Psoas muscle (tissue), 8 donors: ENCODE data around the gene FAM107B. TPM values are rescaled to one million over a fixed set of nuclear protein-coding genes. Genes with fewer than 3 reads are reported as not detected.
"Not testable (repeated sequence)": the region's sequence is repeated elsewhere in the genome, so short reads cannot be mapped to it uniquely, and the experiment has no call there.

Experiments
- ATAC-seq, 4 donors: fragments of 200-7000 bp; cut with Tn5 transposase; one replicate each; pipeline ENCODE4 v1.9.1; 2020; ENCODE audit warnings: moderate library complexity in 3 of 4, mild to moderate bottlenecking in 2 of 4
- DNase-seq, 2 donors: peaks; one replicate each; pipeline ENCODE4 v3.0.0-alpha.2; 2020
- H3K27ac ChIP-seq: fragments of 200-600 bp; one replicate; pipeline ENCODE4 v1.8.0; 2022
- H3K27me3 ChIP-seq, 3 donors: fragments of 200-600 bp in 1 of 3; one replicate each; pipeline versions ENCODE4 v1.6.1 to v1.8.0; 2013 to 2022; ENCODE audit warnings: low read length in 2 of 3, mild to moderate bottlenecking in 2 of 3, moderate library complexity in 1 of 3; ENCODE audit not compliant: insufficient read depth in 3 of 3
- H3K36me3 ChIP-seq, 2 donors: fragments of 200-600 bp in 1 of 2; one replicate each; pipeline versions ENCODE4 v1.6.1 to v1.8.0; 2013 to 2022; ENCODE audit warnings: low read depth in 1 of 2, mild to moderate bottlenecking in 1 of 2, moderate library complexity in 1 of 2; ENCODE audit not compliant: insufficient read depth in 1 of 2
- H3K4me1 ChIP-seq: fragments of 200-600 bp; one replicate; pipeline ENCODE4 v1.8.0; 2022
- H3K4me3 ChIP-seq: fragments of 200-600 bp; one replicate; pipeline ENCODE4 v1.8.0; 2022; ENCODE audit warnings: mild to moderate bottlenecking
- H3K9me3 ChIP-seq: fragments of 200-600 bp; one replicate; pipeline ENCODE4 v1.8.0; 2022
- CTCF ChIP-seq: fragments of 200-600 bp; IDR thresholded peaks from one replicate; pipeline ENCODE4 v1.8.0; 2022; ENCODE audit warnings: antibody characterized with exemption
- WGBS, 3 donors: extraction: QIAGEN DNeasy Blood & Tissue Kit; methylation state at CpG; one replicate each; pipeline versions ENCODE4 v1.1.6 to v1.1.7; 2013; 5-methylcytosine and 5-hydroxymethylcytosine counted together
- intact Hi-C, 2 donors: fragments of 100-400 bp; cut with DNase I; formaldehyde crosslinking; loops; one replicate each; pipeline versions ENCODE4 v1.11.0 to v1.14.2; 2022
- polyA plus RNA-seq, 3 donors: library from polyadenylated mRNA; stranded (reverse); fragments of 200-250 nt; gene quantifications; one replicate each; pipeline ENCODE4 v1.2.3, GENCODE V29; 2013
- total RNA-seq, 4 donors: library from RNA; stranded (reverse); fragmentation: NEBNext Ultra II Directional in 2 of 4; extraction: Animal tissue kit (Norgen Biotek cat#: 25700) in 2 of 4; gene quantifications; one replicate each; pipeline versions ENCODE4 v1.2.1 to v1.2.4, GENCODE V29; 2021 to 2023
- donor health status: healthy with polysubstance abuse.
- donor health status: DM: no; HTN: no; CAD: no; lungs with moderate emphysema.
- donor health status: Bipolar disorder and iron deficiency.
- donor health status: healthy.
- donor health status: DM: yes; HTN: yes; CAD: no.
- donor health status: DM: no; HTN: no; CAD: no.
- donor health status: DM: no; HTN: no; CAD: no.
- donor health status: DM: yes; HTN: yes; CAD: no.

Gene FAM107B
- total and polyA plus RNA-seq, 7 donors, result 1.0 to 3.1 (median 1.8) TPM

- Histone ChIP-seq H3K27ac (no peak overlapping the region), H3K27me3 (no peaks in the 10 kb centered on the region), H3K4me3 (no peak overlapping the region), H3K4me1 (no peaks in the 10 kb centered on the region), H3K9me3 (no peaks in the 10 kb centered on the region), H3K36me3 (no peaks in the 10 kb centered on the region)
- no peak for TF ChIP-seq CTCF
- ATAC-seq (no peak), DNase-seq (no peak)
- 52 to 59% (median 52%) methylated on average over 6 of the region's 6 CpGs for WGBS, 3 donors
- intact Hi-C loops, result no loop called here
These were observed 129.3 kb downstream of the FAM107B start for GRCh38 chr10:14645239-14645960.

GRCh38 chr10:14639637-14640036 is 135.1 kb downstream of the FAM107B start:
- 68 to 79% (median 71%) methylated on average over 3 of the region's 3 CpGs for WGBS, 3 donors

GRCh38 chr10:14635043-14635710 is 139.5 kb downstream of the FAM107B start:
- Histone ChIP-seq H3K4me1 (no peaks in the 10 kb centered on the region), H3K27ac (no peak overlapping the region), H3K9me3 (no peaks in the 10 kb centered on the region), H3K36me3 (no peaks in the 10 kb centered on the region), H3K27me3 (peaks cover 0 to 3% (median 0%) of the 10 kb centered on the region in 3 donors), H3K4me3 (no peak overlapping the region)
- intact Hi-C loops, result no loop called here
- WGBS, 3 donors, result 53 to 57% (median 54%) methylated on average over 7 of the region's 7 CpGs
- no peak for TF ChIP-seq CTCF
- no peak for ATAC-seq
- no peak for DNase-seq

More at GRCh38 chr10:14639637-14640036, 135.1 kb downstream of the FAM107B start:
- Histone ChIP-seq H3K9me3 (no peaks in the 10 kb centered on the region), H3K27me3 (peaks cover 0 to 3% (median 0%) of the 10 kb centered on the region in 3 donors), H3K4me3 (no peak overlapping the region), H3K36me3 (no peaks in the 10 kb centered on the region), H3K4me1 (no peaks in the 10 kb centered on the region), H3K27ac (no peak overlapping the region)
- intact Hi-C loops, result no loop called here
- no peak for TF ChIP-seq CTCF
- ATAC-seq (no peak), DNase-seq (no peak)

- H3K27me3 ChIP-seq, ATAC-seq, H3K9me3 ChIP-seq, H3K36me3 ChIP-seq, H3K4me1 ChIP-seq, intact Hi-C loops, H3K27ac ChIP-seq, DNase-seq, H3K4me3 ChIP-seq: not testable (repeated sequence)
- WGBS, 3 donors, result 53 to 62% (median 55%) methylated on average over 5 of the region's 5 CpGs
These were observed 140.1 kb downstream of the FAM107B start for GRCh38 chr10:14634572-14634971.

GRCh38 chr10:14625765-14626525 is 148.8 kb downstream of the FAM107B start:
- 37 to 54% (median 40%) methylated on average over 10 of the region's 10 CpGs for WGBS, 3 donors
- no peak overlapping the region for H3K27ac ChIP-seq
- no peak overlapping the region for H3K4me3 ChIP-seq
- no peaks in the 10 kb centered on the region for H3K4me1 ChIP-seq
- H3K9me3 ChIP-seq, result no peaks in the 10 kb centered on the region
- no peak for TF ChIP-seq CTCF
- no peaks in the 10 kb centered on the region for H3K36me3 ChIP-seq
- no peak for ATAC-seq
- intact Hi-C loops, result no loop called here
- no peaks in the 10 kb centered on the region for H3K27me3 ChIP-seq
- DNase-seq, result no peak
